K562 (cell line): ENCODE data around the gene PTPRE. TPM values are rescaled to one million over a fixed set of nuclear protein-coding genes. Genes with fewer than 3 reads are reported as not detected.

ENCODE experiments used
- ATAC-seq: fragments of 200-7000 bp; cut with Tn5 transposase; 3 replicates; pipeline ENCODE4 v1.9.1; 2020; ENCODE audit warnings: moderate library complexity
- BruUV-seq: library from RNA; stranded (reverse); fragments of 400-500 nt; replicated peaks from 2 replicates; lab custom pipeline; 2021; lab: Mats Ljungman, UMichigan
- CTCF ChIA-PET: fragments of 300-600 bp; formaldehyde crosslinking; extraction: SDS; loops from one replicate; lab custom pipeline; 2021; ENCODE audit warnings: low intra/inter-chr PET ratio; lab: Yijun Ruan, JAX
- POLR2A ChIA-PET: fragments of 300-600, 350-650 bp; sonication (Branson Sonifier 250); formaldehyde crosslinking; extraction: SDS; loops from one replicate; lab custom pipeline; 2021; ENCODE audit warnings: antibody characterized with exemption, inconsistent platforms; lab: Yijun Ruan, JAX
- DNase-seq, 4 experiments: peaks; one replicate each; pipeline versions ENCODE4 v3.0.0 to v3.0.0-alpha.2; 2011 to 2018; ENCODE audit warnings: low spot score in 3 of 4, mixed read lengths in 3 of 4; ENCODE audit errors: extremely low read depth in 1 of 4
- FAIRE-seq: peaks from 2 replicates; lab custom pipeline; 2011; peaks lifted over from hg19 to GRCh38; lab: Jason Lieb, UNC
- H2AFZ ChIP-seq: 2 replicates; pipeline ENCODE4 v1.6.0; 2011; ENCODE audit warnings: low read depth, low read length, control low read depth, inconsistent platforms
- H3K27ac ChIP-seq: fragments of 200-600 bp; 3 replicates; pipeline ENCODE4 v1.8.0; 2011; ENCODE audit warnings: low read depth, mild to moderate bottlenecking, control low read depth, inconsistent platforms, low read length, moderate library complexity, mixed read lengths; ENCODE audit errors: extremely low read depth
- H3K27me3 ChIP-seq, 2 experiments: fragments of 300-600 bp in 1 of 2; 2 replicates in 1 of 2; 3 replicates in 1 of 2; pipeline versions ENCODE4 v1.6.0 to v1.8.0; 2011; ENCODE audit warnings: inconsistent platforms in 2 of 2, low read length in 2 of 2, mild to moderate bottlenecking in 1 of 2, mixed read lengths in 1 of 2, moderate library complexity in 1 of 2; ENCODE audit not compliant: control insufficient read depth in 2 of 2, insufficient read depth in 2 of 2
- H3K36me3 ChIP-seq: fragments of 300-600 bp; 3 replicates; pipeline ENCODE4 v1.8.0; 2011; ENCODE audit warnings: mild to moderate bottlenecking, low read length, inconsistent platforms; ENCODE audit not compliant: control insufficient read depth, insufficient read depth
- H3K4me1 ChIP-seq, 2 experiments: fragments of 200-600 bp in 1 of 2; replicated peaks in 1 of 2; 2 replicates in 1 of 2; 3 replicates in 1 of 2; pipeline versions ENCODE4 v1.5.1 to v1.8.0; 2011; ENCODE audit warnings: inconsistent platforms in 2 of 2, low read length in 2 of 2, mild to moderate bottlenecking in 1 of 2, mixed read lengths in 1 of 2, moderate library complexity in 1 of 2; ENCODE audit not compliant: control insufficient read depth in 2 of 2, insufficient read depth in 2 of 2
- H3K4me2 ChIP-seq: 2 replicates; pipeline ENCODE4 v1.6.1; 2011; ENCODE audit warnings: low read length, control low read depth, inconsistent platforms, mixed read lengths; ENCODE audit not compliant: insufficient read depth
- H3K4me3 ChIP-seq: fragments of 200-600 bp; sonication (generic), shearing (Covaris generic); 2 replicates; pipeline ENCODE4 v1.5.1; 2016; ENCODE audit warnings: control low read depth, inconsistent platforms
- H3K79me2 ChIP-seq: fragments of 200-600 bp; 3 replicates; pipeline ENCODE4 v1.8.0; 2011; ENCODE audit warnings: low read length, inconsistent platforms; ENCODE audit not compliant: control insufficient read depth, insufficient read depth
- H3K9ac ChIP-seq, 2 experiments: 2 replicates each; pipeline versions ENCODE4 v1.6.0 to v1.6.1; 2011; ENCODE audit warnings: low read depth in 2 of 2, low read length in 2 of 2, control low read depth in 1 of 2, inconsistent platforms in 1 of 2, mild to moderate bottlenecking in 1 of 2, mixed read lengths in 1 of 2; ENCODE audit not compliant: insufficient read depth in 1 of 2
- H3K9me1 ChIP-seq: one replicate; pipeline ENCODE4 v1.6.0; 2011; ENCODE audit warnings: inconsistent platforms, mild to moderate bottlenecking, low read length, moderate library complexity; ENCODE audit not compliant: control insufficient read depth, insufficient read depth
- H3K9me3 ChIP-seq: replicated peaks from 2 replicates; pipeline ENCODE4 v1.5.1; 2011; ENCODE audit warnings: low read depth, low read length, inconsistent platforms; ENCODE audit not compliant: control insufficient read depth, insufficient read depth
- H4K20me1 ChIP-seq: replicated peaks from 2 replicates; pipeline ENCODE4 v1.6.1; 2011; ENCODE audit warnings: low read length, inconsistent platforms, mixed read lengths; ENCODE audit not compliant: control insufficient read depth, insufficient read depth
- ADNP ChIP-seq: fragments of 200-800 bp; sonication (Bioruptor generic); IDR thresholded peaks from 2 replicates; pipeline ENCODE4 v1.6.1; 2016; ENCODE audit warnings: missing genetic modification characterization, missing compliant biosample characterization
- ELK1 ChIP-seq: sonication (generic); formaldehyde crosslinking; IDR thresholded peaks from 2 replicates; pipeline ENCODE4 v1.8.1; 2022; ENCODE audit warnings: missing genetic modification reagents
- ELK3 ChIP-seq: fragments of 450-650 bp; formaldehyde crosslinking; IDR thresholded peaks from 2 replicates; pipeline ENCODE4 v1.4.0; 2020; ENCODE audit warnings: mild to moderate bottlenecking
- ERF ChIP-seq: fragments of 450-650 bp; formaldehyde crosslinking; IDR thresholded peaks from 2 replicates; pipeline ENCODE4 v1.4.0; 2020; ENCODE audit warnings: mild to moderate bottlenecking, mixed read lengths
- EZH2 ChIP-seq: IDR thresholded peaks from 2 replicates; pipeline ENCODE4 v1.6.1; 2012; ENCODE audit warnings: low read depth, mild to moderate bottlenecking, inconsistent platforms, low read length, borderline replicate concordance
- FIP1L1 ChIP-seq: fragments of 200-400 bp; formaldehyde crosslinking; IDR thresholded peaks from 2 replicates; pipeline ENCODE4 v1.6.1; 2018; ENCODE audit warnings: mild to moderate bottlenecking, low read depth, low read length; ENCODE audit not compliant: poor library complexity, severe bottlenecking
- FOXJ2 ChIP-seq: fragments of 200-800 bp; sonication (Bioruptor generic); IDR thresholded peaks from 2 replicates; pipeline ENCODE4 v1.6.1; 2016; ENCODE audit warnings: missing genetic modification characterization, missing compliant biosample characterization
- HDAC8 ChIP-seq: fragments of 450-650 bp; IDR thresholded peaks from 2 replicates; pipeline ENCODE4 v1.6.1; 2016; ENCODE audit warnings: mild to moderate bottlenecking, missing genetic modification characterization, moderate library complexity, missing compliant biosample characterization
- KDM5B ChIP-seq: fragments of 200-600 bp; sonication (generic); IDR thresholded peaks from 2 replicates; pipeline ENCODE4 v1.6.1; 2012; ENCODE audit warnings: low read depth, mild to moderate bottlenecking, moderate library complexity, low read length, control low read depth, inconsistent platforms; ENCODE audit not compliant: insufficient replicate concordance
- MECOM ChIP-seq: fragments of 250-450 bp; sonication (Bioruptor Pico); IDR thresholded peaks from 2 replicates; pipeline ENCODE4 v1.8.0; 2022; ENCODE audit warnings: inconsistent platforms
- MED1 ChIP-seq: sonication (generic); formaldehyde crosslinking; IDR thresholded peaks from 2 replicates; pipeline ENCODE4 v1.8.1; 2023; ENCODE audit warnings: missing genetic modification reagents, borderline replicate concordance
- NELFE ChIP-seq: IDR thresholded peaks from 2 replicates; pipeline ENCODE4 v1.6.1; 2011; ENCODE audit warnings: mild to moderate bottlenecking; ENCODE audit not compliant: insufficient read depth, insufficient read length
- TCF15 ChIP-seq: fragments of 250-450 bp; sonication (Bioruptor Pico); IDR thresholded peaks from 2 replicates; pipeline ENCODE4 v1.8.0; 2022; ENCODE audit warnings: moderate library complexity, mild to moderate bottlenecking, inconsistent platforms
- WGBS: fragments of 100-300 bp; shearing (Covaris generic); methylation state at CpG from one replicate; pipeline ENCODE4 v1.1.6; 2016; ENCODE audit warnings: low coverage, mixed read lengths; ENCODE audit not compliant: insufficient coverage; ENCODE audit errors: missing lambda C conversion rate; 5-methylcytosine and 5-hydroxymethylcytosine counted together
- in situ Hi-C: fragments of 300-500 bp; cut with MboI; formaldehyde crosslinking; loops from 4 replicates; pipeline ENCODE4 v1.15.0; 2018; ENCODE audit warnings: inconsistent platforms, mixed read lengths
- intact Hi-C: fragments of 100-400 bp; cut with micrococcal nuclease; formaldehyde crosslinking; loops from 2 replicates; pipeline ENCODE4 v1.14.2; 2022
- polyA plus RNA-seq, 8 experiments: library from polyadenylated mRNA; depleted of rRNA in 4 of 8; stranded (reverse) in 5 of 8; unstranded in 3 of 8; fragments of >200 nt; fragmentation: Nextera tagmentation in 2 of 8; fragmentation: Illumina TruSeq in 1 of 8; extraction: Ambion mirVana in 2 of 8; extraction: Trizol in 1 of 8; gene quantifications; 2 replicates each; pipeline versions ENCODE4 v1.2.1 to v1.2.3, GENCODE V29; 2011 to 2014; ENCODE audit warnings: inconsistent platforms in 1 of 8, missing spikeins in 1 of 8
- total RNA-seq, 7 experiments: library from RNA; depleted of rRNA in 6 of 7; stranded (reverse); fragments of >200 nt in 6 of 7; fragmentation: Illumina TruSeq in 2 of 7; extraction: Trizol in 2 of 7; gene quantifications; 2 replicates each; pipeline versions ENCODE4 v1.2.1 to v1.2.3, GENCODE V29; 2011 to 2021; ENCODE audit warnings: low replicate concordance in 1 of 7

PTPRE gene
- total and polyA plus RNA-seq, 9 of the 15 experiments (the other 6 are each of a cell fraction or from before 2014, with no cell fraction given): 0.01 to 0.13 (median 0.04) TPM; not detected in 4

- no peak overlapping the region for H3K4me2 ChIP-seq
- ChIA-PET POLR2A (no interaction called here), CTCF (no interaction called here)
- no peak for ATAC-seq
- H3K79me2 ChIP-seq: no peaks in the 10 kb centered on the region
- no peak overlapping the region for H3K4me3 ChIP-seq
- 0% methylated on average over 1 of the region's 2 CpGs for whole genome bisulfite sequencing
- intact Hi-C loops: loop anchor here (10.0 kb wide), 2 partner anchors 46 to 304 kb away; no protein-coding TSS in a partner anchor
- in situ Hi-C loops: no loop called here
- no peak for FAIRE-seq
- no peak overlapping the region for H3K9ac ChIP-seq
- no TSS peak for BruUV-seq
- no peak overlapping the region for H2AFZ ChIP-seq
- no peaks in the 10 kb centered on the region; the same call in 1 of the 2 replicates for H4K20me1 ChIP-seq
- no peaks in the 10 kb centered on the region for H3K36me3 ChIP-seq
- TF ChIP-seq ERF (no peak), NELFE (no peak), KDM5B (no peak), TCF15 (CRISPR knock-in tag) (no peak), ELK1 (CRISPR knock-in tag) (no peak), ELK3 (CRISPR knock-in tag) (no peak), FIP1L1 (no peak), FOXJ2 (no peak), EZH2 (no peak), ADNP (tag) (no peak), MED1 (CRISPR knock-in tag) (no peak), MECOM (CRISPR knock-in tag) (no peak), HDAC8 (tag) (no peak)
- TF ChIP-seq, all 486 proteins: peak for 0
- no peak for DNase-seq
- Histone ChIP-seq H3K27me3 (peaks cover 2 to 31% of the 10 kb centered on the region in 2 experiments; a peak in 3 of 5 replicates), H3K4me1 (no peaks in the 10 kb centered on the region), H3K27ac (no peak overlapping the region), H3K9me1 (no peaks in the 10 kb centered on the region), H3K9me3 (no peaks in the 10 kb centered on the region)
Measured at GRCh38 chr10:128018691-128019090, 111.8 kb downstream of the PTPRE start.
